Measurements from ENCODE around the gene ERF. TPM values are rescaled to one million over a fixed set of nuclear protein-coding genes. Genes with fewer than 3 reads are reported as not detected.

The ERF gene
- total and polyA plus RNA-seq, 2 experiments from 2014 or later: 24.4 to 47.1 TPM

GRCh38 chr19:42289556-42290041, 34.7 kb upstream of the ERF start:
- H3K36me3 ChIP-seq (replicated peaks; ENCODE audit: insufficient read depth, low read depth): no peaks in the 10 kb centered on the region
- DNase-seq (ENCODE audit: low spot score): no peak
- peaks cover 45% of the 10 kb centered on the region for H4K20me1 ChIP-seq (ENCODE audit: insufficient read depth, poor library complexity, severe bottlenecking)
- H3K4me3 ChIP-seq: no peak overlapping the region
- 91% methylated on average over 8 of the region's 8 CpGs for WGBS (ENCODE audit: low lambda C conversion rate, missing lambda C conversion rate)
- H3K27me3 ChIP-seq: no peaks in the 10 kb centered on the region
- no peak overlapping the region for H2AFZ ChIP-seq
- no peaks in the 10 kb centered on the region for H3K9me3 ChIP-seq (ENCODE audit: low read depth)
- H3K9me2 ChIP-seq (replicated peaks; ENCODE audit: insufficient read depth): no peaks in the 10 kb centered on the region
- TF ChIP-seq CTCF (IDR thresholded peaks at IDR 0.05; ENCODE audit: poor library complexity): no peak
- no peak for TF ChIP-seq EZH2 (IDR thresholded peaks at IDR 0.05; ENCODE audit: borderline replicate concordance)
- TF ChIP-seq EZH2phosphoT487 (IDR thresholded peaks at IDR 0.05; ENCODE audit: low read depth, severe bottlenecking, unreplicated experiment): no peak
- peaks cover 14% of the 10 kb centered on the region for H3K4me1 ChIP-seq (ENCODE audit: insufficient read depth)
- H3K4me2 ChIP-seq: no peak overlapping the region
- peaks cover 34% of the 10 kb centered on the region for H3K79me2 ChIP-seq
- H3K27ac ChIP-seq: no peak overlapping the region

GRCh38 chr19:42288881-42289555, 34.1 kb upstream of the ERF start:
- Histone ChIP-seq H4K20me1 (ENCODE audit: insufficient read depth, poor library complexity, severe bottlenecking) (peaks cover 47% of the 10 kb centered on the region), H3K27ac (no peak overlapping the region), H3K27me3 (no peaks in the 10 kb centered on the region)

GRCh38 chr19:42288387-42288786, 33.5 kb upstream of the ERF start:
- no peak overlapping the region for H2AFZ ChIP-seq
- TF ChIP-seq EZH2phosphoT487 (IDR thresholded peaks at IDR 0.05; ENCODE audit: low read depth, severe bottlenecking, unreplicated experiment) (no peak), EZH2 (IDR thresholded peaks at IDR 0.05; ENCODE audit: borderline replicate concordance) (no peak), CTCF (IDR thresholded peaks at IDR 0.05; ENCODE audit: poor library complexity) (no peak)
- 96% methylated on average over 4 of the region's 4 CpGs for WGBS (ENCODE audit: low lambda C conversion rate, missing lambda C conversion rate)
- no peaks in the 10 kb centered on the region for H3K9me2 ChIP-seq (replicated peaks; ENCODE audit: insufficient read depth)
- no peaks in the 10 kb centered on the region for H3K9me3 ChIP-seq (ENCODE audit: low read depth)
- H3K4me1 ChIP-seq (ENCODE audit: insufficient read depth): peaks cover 15% of the 10 kb centered on the region
- H3K4me3 ChIP-seq: no peak overlapping the region
- H3K79me2 ChIP-seq: peaks cover 36% of the 10 kb centered on the region
- no peak for DNase-seq (ENCODE audit: low spot score)
- H4K20me1 ChIP-seq (ENCODE audit: insufficient read depth, poor library complexity, severe bottlenecking): peaks cover 47% of the 10 kb centered on the region
- no peaks in the 10 kb centered on the region for H3K27me3 ChIP-seq
- H3K27ac ChIP-seq: no peak overlapping the region
- no peak overlapping the region for H3K4me2 ChIP-seq
- no peaks in the 10 kb centered on the region for H3K36me3 ChIP-seq (replicated peaks; ENCODE audit: insufficient read depth, low read depth)

More at GRCh38 chr19:42288881-42289555, 34.1 kb upstream of the ERF start:
- H3K79me2 ChIP-seq: peaks cover 36% of the 10 kb centered on the region
- H3K4me3 ChIP-seq: no peak overlapping the region
- no peaks in the 10 kb centered on the region for H3K9me3 ChIP-seq (ENCODE audit: low read depth)
- H2AFZ ChIP-seq: no peak overlapping the region
- no peak for DNase-seq (ENCODE audit: low spot score)
- H3K4me1 ChIP-seq (ENCODE audit: insufficient read depth): peaks cover 14% of the 10 kb centered on the region
- no peaks in the 10 kb centered on the region for H3K9me2 ChIP-seq (replicated peaks; ENCODE audit: insufficient read depth)
- TF ChIP-seq CTCF (IDR thresholded peaks at IDR 0.05; ENCODE audit: poor library complexity) (no peak), EZH2 (IDR thresholded peaks at IDR 0.05; ENCODE audit: borderline replicate concordance) (no peak), EZH2phosphoT487 (IDR thresholded peaks at IDR 0.05; ENCODE audit: low read depth, severe bottlenecking, unreplicated experiment) (no peak)
- H3K36me3 ChIP-seq (replicated peaks; ENCODE audit: insufficient read depth, low read depth): no peaks in the 10 kb centered on the region
- 93% methylated on average over 22 of the region's 22 CpGs for WGBS (ENCODE audit: low lambda C conversion rate, missing lambda C conversion rate)
- no peak overlapping the region for H3K4me2 ChIP-seq
